Measurements from ENCODE around the gene BCL2L1.

The BCL2L1 gene

DNA sequence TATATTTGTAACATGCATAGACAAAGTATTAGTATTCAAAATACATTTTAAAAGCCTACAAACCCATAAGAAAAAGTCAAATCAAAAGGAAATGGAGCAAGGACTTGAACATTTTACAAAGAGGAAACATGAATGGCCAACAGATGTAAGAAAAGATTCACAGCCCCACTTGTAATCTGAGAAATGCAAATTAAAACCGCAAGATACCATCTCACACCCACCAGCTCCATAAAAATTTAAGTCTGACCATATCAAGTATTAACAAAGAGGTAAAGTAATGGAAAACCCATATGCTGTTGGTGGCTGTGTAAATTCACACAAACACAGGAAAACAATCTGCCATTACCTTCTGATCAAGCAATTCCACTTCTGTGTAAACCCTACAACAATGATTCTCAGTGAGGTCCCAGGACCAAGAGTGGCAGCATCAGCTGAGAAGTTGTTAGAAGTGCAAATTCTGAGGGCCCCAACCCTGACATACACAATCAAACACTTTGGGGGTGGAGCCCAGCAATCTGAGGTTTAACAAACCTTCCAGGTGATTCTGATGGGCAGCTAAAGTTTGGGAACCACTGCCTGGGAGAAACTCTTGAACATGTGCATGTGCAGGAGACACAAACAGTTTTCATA is 30.9 kb downstream of the BCL2L1 start:
- no peak for DNase-seq

DNA sequence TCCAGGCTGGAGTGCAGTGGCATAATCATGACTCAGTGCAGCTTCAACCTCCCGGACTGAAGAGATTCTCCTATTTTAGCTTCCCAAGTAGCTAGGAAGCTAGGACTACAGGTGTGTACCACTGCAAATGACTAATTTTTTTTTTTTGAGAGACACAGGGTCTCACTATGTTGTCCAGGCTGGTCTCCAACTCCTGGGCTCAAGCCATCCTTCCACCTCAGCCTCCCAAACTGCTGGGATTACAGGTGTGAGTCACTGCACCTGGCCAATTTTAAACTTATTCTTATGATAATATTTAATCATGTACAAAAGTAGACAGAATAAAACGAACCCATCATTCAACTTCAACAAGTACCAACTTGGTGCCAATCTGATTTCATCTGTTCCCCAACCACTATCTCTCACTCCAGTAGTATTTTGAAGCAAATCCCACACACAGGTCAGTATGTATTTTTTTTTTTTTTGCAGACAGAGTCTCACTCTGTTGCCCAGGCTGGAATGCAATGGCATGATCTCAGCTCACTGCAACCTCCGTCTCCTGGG is 32.5 kb downstream of the BCL2L1 start:
- no peak for DNase-seq

DNA sequence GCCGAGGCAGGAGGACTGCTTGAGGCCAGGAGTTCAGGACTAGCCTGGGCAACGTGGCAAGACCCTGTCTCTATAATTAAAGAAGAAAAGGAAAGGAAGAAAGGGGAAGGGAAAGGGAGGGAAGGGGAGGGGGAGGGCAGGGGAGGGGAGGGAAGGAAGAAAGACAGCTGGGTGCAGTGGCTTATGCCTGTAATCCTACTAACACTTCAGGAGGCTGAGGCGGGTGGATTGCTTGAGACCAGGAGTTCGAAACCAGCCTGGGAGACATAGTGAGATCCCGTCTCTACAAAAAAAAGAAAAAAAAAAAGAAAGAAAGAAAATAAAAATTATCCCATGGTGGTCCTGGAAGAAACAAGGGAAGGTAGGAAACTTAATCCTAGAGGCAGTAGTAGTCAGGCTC is 33.5 kb downstream of the BCL2L1 start:
- DNase-seq: no peak

- no peak for DNase-seq
Observed at GRCh38 chr20:31687777-31688176, 34.9 kb downstream of the BCL2L1 start.

- DNase-seq: no peak
Observed at GRCh38 chr20:31685853-31686643, 36.6 kb downstream of the BCL2L1 start.

- DNase-seq: no peak
Observed at GRCh38 chr20:31684153-31685015, 38.3 kb downstream of the BCL2L1 start.

GRCh38 chr20:31682927-31683326 is 39.7 kb downstream of the BCL2L1 start:
- no peak for DNase-seq

- no peak for DNase-seq
Observed at GRCh38 chr20:31682352-31682751, 40.3 kb downstream of the BCL2L1 start.

DNA sequence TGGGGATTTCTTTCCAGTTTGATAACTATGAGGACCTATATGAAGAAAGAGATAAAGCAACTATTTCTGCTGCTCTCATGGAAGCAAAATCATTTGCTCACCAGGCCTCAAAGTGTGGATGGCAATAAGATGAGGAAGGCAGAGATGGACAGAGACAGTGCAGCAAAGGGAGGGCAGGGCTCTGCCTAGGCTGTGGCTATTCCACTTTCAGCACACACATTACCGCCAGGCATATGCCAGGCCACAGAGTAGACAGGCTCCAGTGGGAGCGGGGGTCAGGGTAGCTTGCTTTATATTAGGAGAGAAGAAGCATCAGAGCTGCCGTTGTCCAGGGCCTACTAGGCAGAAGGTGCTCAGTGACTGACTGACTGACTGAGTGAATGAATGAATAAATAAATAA is 40.9 kb downstream of the BCL2L1 start:
- DNase-seq: no peak

DNA sequence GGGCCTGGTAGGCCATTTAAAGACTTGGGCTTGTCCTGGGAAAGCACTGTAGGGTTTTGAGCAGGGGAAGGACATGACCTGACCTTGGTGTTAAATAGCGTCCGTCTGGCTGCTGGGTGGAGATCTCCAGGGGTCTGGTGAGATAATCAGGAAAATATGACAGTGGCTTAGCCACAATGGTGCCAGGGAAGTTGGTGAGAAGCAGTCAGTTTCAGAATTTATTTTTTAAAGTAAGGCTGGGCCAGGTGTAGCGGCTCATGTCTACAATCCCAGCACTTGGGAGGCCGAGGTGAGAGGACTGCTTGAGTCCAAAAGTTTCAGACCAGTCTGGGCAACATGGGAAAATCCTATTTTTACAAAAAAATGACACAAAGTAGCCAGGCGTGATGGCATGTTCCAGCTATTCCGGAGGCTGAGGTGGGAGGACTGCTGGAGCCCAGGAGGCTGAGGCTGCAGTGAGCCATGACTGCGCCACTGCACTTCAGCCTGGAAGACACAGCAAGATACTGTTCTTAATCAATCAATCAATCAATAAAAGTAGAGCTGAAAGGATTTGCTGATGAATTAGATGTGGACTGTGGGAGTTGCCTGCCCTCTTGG is 41.4 kb downstream of the BCL2L1 start:
- DNase-seq: no peak

GRCh38 chr20:31680286-31681127 is 42.2 kb downstream of the BCL2L1 start:
- DNase-seq: no peak

DNA sequence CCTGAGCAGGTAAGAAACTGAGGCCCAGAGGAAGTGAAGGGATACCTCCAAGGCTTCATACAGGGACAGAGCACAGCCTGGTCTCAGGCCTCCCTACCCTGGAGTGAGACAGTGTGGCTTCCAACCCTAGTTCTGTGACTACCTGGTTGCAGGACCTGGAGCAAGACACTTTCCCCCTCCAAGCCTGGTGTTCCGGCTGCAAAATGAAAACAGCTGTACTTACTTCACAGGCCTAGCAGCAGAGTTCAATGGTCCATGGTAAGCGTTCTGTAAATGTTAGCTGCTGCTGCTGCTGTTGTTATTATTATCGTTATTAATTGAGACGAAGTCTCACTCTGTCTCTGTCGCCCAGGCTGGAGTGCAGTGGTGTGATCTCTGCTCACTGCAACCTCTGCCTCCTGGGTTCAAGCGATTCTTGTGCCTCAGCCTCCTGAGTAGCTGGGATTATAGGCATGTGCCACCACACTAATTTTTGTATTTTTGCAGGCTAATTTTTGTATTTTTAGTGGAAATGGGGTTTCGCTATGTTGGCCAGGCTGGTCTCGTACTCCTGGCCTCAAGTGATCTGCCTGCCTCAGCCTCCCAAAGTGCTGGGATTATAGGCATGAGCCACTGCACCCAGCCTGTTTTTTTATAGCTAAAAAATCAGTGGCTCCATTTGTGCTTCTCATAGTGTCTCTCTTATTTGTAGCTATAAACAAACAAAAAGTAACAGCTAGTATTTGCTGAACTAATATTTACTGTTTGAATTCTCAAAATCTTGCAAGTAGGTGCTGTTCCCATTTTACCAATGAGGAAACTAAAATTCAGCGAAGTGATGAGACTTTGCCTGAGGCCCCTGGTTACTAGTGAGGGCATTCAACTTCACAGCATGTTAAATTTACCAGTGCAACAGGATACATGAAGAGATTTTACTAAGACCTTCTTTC is 43.0 kb downstream of the BCL2L1 start:
- DNase-seq: no peak

DNA sequence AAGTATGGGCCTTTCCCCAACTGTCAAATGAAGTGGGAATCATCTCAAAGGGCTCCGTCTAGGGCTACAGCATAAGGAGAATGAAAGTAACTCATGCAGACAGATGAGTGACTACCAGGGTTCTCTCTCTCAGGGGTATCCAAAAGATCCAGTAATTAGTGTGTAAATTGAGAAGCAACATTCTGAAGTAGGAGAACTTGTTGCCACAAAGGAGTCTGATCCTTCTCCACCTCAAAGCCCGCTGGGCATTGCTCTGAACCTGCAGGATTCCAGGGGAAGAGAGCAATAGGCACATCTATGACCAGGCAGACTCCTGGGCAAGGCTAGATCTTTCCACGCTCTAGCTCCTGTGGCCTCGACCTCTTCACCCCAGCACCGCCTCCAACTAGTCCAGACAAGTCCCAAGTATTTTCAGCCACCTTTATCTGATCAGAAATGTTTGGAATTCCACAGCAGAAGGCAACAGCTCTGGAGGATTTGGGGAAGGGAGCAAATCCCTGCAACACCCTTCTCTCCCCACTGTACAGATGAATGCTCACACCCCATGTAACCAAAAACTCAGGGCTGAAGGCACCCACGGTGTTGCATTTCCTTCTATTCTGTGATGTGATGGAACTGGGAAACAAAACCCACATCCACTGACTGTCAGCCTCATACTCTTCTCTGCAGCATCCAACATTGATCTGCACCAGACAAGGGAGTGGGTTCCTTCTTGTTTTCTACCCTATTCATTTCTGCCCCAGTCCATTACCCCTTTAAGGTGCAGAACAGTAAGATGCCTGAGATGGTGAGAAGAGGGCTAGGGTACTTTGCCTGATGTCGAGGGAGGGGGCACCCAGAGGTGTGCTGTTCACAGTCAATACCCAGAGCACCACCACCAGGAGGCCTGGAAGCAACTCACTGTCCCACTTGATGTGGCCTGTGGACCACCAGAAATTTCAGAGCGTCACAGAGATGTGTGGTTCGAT is 44.0 kb downstream of the BCL2L1 start:
- DNase-seq: no peak

DNA sequence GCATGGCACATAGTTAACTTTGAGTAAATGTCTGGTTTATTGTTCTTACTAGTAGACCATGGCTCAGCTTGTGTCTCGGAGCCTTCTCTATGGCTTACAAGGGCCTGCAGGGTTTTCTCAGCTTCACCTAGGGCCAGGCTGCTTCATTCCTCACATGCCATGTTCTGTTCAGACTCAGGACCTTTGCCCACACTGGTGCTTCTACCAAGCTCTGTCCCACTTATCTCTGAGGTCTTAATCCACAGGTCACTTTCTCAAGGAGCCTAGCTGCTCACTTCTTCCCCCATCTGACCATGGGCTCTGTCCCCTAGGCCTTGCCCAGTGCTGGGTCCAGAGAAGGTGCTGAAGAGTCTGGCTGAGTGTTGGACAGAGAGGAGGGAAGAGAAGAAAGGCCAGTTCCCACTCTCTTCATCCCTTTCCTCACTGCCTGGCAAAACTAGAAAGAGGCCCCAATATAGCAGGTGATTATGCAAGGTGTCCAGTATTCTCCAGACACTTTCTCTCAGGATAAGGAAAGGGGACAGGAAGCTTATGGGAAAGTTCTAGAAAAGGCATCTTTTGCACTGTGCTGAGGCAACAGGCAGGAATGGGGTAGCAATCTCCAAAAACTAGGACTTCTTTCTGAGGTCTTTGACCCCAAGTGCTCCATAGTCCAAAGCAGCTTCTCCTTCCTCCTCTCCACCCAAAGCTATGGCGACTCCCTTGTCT is 45.0 kb downstream of the BCL2L1 start:
- no peak for DNase-seq

DNA sequence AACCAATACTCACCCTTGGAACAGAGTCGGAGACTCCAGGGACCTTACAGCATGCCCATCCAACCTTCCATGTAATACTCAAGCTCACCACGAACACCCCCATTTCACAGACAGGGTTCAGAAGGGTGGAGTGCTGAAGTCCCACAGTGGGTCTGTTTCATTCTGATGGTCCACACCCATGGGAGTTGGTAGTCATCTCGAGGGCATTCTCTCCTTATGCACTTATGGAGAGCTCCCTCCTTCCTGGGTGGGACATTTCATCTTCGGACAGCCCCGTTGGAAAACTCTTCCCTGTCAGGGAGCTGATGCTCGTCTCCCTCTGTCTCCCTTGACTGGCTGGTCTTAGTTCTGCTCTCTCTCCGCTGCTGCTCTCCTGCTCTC is 46.1 kb downstream of the BCL2L1 start:
- no peak for DNase-seq

GRCh38 chr20:31675828-31676608 is 46.6 kb downstream of the BCL2L1 start:
- DNase-seq: no peak

DNA sequence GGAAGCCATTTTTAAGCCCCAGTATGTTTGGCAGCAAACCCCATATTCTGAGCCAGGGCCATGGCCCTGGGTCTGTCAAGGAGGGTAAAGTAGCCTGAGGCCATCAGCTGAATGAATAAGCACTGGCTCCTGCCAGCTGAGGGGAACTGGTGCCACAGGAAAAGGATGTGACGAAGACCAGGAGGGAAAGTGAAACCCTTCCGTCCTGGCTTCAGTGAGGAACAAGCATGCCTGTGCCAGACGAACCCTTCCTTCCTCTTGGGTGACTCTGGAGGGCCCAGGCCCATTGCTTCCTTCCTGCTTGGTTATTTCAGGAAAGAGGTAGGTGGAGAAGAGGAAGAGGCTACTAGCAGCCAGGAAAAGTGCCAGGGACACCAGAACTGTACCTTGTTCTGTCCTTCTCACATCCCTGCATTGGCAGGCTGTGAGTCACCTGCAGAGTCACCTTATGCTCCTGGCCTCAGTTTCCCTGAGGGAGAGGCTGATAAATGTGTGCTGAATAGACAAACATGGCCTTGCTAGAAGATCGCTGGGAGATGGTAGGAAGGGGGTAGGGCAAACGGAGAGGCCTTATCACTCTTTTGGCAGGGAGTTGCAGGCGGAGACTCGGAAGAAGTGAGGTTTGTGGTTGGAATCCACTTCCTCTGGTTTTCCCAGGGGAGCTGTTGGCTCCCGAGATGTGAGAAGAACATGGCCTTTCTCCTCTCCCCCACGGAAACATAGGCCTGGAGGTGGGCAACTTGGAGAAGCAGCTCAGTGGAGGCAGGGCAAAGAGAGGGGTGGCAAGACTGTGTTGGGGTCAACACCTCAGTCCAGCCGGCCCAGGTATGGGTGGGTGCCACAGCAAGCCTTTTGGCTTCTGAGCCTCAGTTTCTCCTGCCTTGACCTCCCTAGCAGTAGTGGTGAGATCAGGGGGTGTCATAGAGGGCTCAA is 47.5 kb downstream of the BCL2L1 start:
- peak; percentile 69 for DNase-seq

All from SIG-M5 (cell line).